GM19240 (cell line): ENCODE data around the gene MGME1.
A peak's percentile ranks its signal among the peaks of the same experiment; 100 is the strongest.
"Not testable (repeated sequence)": the region's sequence is repeated elsewhere in the genome, so short reads cannot be mapped to it uniquely, and the experiment has no call there.

Source experiments
- DNase-seq: peaks from one replicate; pipeline ENCODE4 v3.0.0; 2011; ENCODE audit warnings: low spot score; ENCODE audit not compliant: insufficient read length

The MGME1 gene

GRCh38 chr20:18019068-18019467, 50.2 kb downstream of the MGME1 start:
- peak; percentile 53 for DNase-seq

GRCh38 chr20:18020931-18021330, 52.1 kb downstream of the MGME1 start:
- no peak for DNase-seq

- no peak for DNase-seq
Observed at GRCh38 chr20:18024606-18025127, 55.8 kb downstream of the MGME1 start.

- not testable (repeated sequence) for DNase-seq
Observed at GRCh38 chr20:18027011-18027410, 58.2 kb downstream of the MGME1 start.

- DNase-seq: no peak
Observed at GRCh38 chr20:18030020-18030419, 61.2 kb downstream of the MGME1 start.

GRCh38 chr20:18031050-18031449, 62.2 kb downstream of the MGME1 start:
- DNase-seq: no peak

- no peak for DNase-seq
Observed at GRCh38 chr20:18031888-18032509, 63.2 kb downstream of the MGME1 start.

GRCh38 chr20:18032977-18033892, 64.4 kb downstream of the MGME1 start:
- DNase-seq: no peak

GRCh38 chr20:18034039-18034438, 65.2 kb downstream of the MGME1 start:
- DNase-seq: no peak

GRCh38 chr20:18039063-18039462, 70.2 kb downstream of the MGME1 start:
- no peak for DNase-seq
